Panc1 (cell line): ENCODE results near the gene ATF7. TPM values are rescaled to one million over a fixed set of nuclear protein-coding genes. Genes with fewer than 3 reads are reported as not detected.

Experiments
- ATAC-seq: fragments of 200-7000 bp; cut with Tn5 transposase; 2 replicates; pipeline ENCODE4 v1.9.1; 2020; ENCODE audit warnings: mild to moderate bottlenecking, moderate library complexity
- BruUV-seq: library from RNA; stranded (reverse); fragments of 400-500 nt; replicated peaks from 2 replicates; lab custom pipeline; 2021; lab: Mats Ljungman, UMichigan
- CTCF ChIA-PET: fragments of 300-600 bp; sonication (Branson Sonifier 250); formaldehyde crosslinking; loops from one replicate; lab custom pipeline; 2022; ENCODE audit warnings: antibody characterized with exemption; lab: Charles Lee
- POLR2A ChIA-PET: fragments of 300-600 bp; sonication (Branson Sonifier 250); formaldehyde crosslinking; loops from one replicate; lab custom pipeline; 2022; ENCODE audit warnings: antibody characterized with exemption; lab: Charles Lee
- DNase-seq: peaks from one replicate; pipeline ENCODE4 v3.0.0-alpha.2; 2010; ENCODE audit warnings: low read depth, low spot score
- H3K27ac ChIP-seq: 2 replicates; pipeline ENCODE4 v1.5.1; 2011; ENCODE audit warnings: mild to moderate bottlenecking, low read length, inconsistent platforms
- H3K27me3 ChIP-seq: fragments of 200-500 bp; sonication (Bioruptor generic); 2 replicates; pipeline ENCODE4 v1.6.0; 2014; ENCODE audit warnings: low read length, inconsistent platforms; ENCODE audit not compliant: control insufficient read depth, insufficient read depth
- H3K36me3 ChIP-seq: fragments of 200-500 bp; sonication (Bioruptor generic); 2 replicates; pipeline ENCODE4 v1.5.1; 2014; ENCODE audit warnings: inconsistent platforms, mild to moderate bottlenecking, low read length, moderate library complexity; ENCODE audit not compliant: control insufficient read depth, insufficient read depth
- H3K4me1 ChIP-seq: 2 replicates; pipeline ENCODE4 v1.5.1; 2011; ENCODE audit warnings: inconsistent platforms, mild to moderate bottlenecking, low read length, moderate library complexity; ENCODE audit not compliant: control insufficient read depth, insufficient read depth
- H3K4me3 ChIP-seq, 2 experiments: 2 replicates each; pipeline ENCODE4 v1.5.1; 2011 to 2012; ENCODE audit warnings: low read depth in 2 of 2, low read length in 2 of 2, mild to moderate bottlenecking in 2 of 2, inconsistent platforms in 1 of 2, moderate library complexity in 1 of 2
- H3K9me3 ChIP-seq: fragments of 200-500 bp; sonication (Bioruptor generic); 2 replicates; pipeline ENCODE4 v1.5.1; 2014; ENCODE audit warnings: low read depth, mild to moderate bottlenecking, inconsistent platforms, low read length, moderate library complexity; ENCODE audit not compliant: control insufficient read depth, insufficient read depth
- POLR2AphosphoS5 ChIP-seq: IDR thresholded peaks from 2 replicates; pipeline ENCODE4 v1.6.1; 2012; ENCODE audit warnings: mild to moderate bottlenecking, low read depth, low read length, moderate library complexity
- SIN3A ChIP-seq: IDR thresholded peaks from 2 replicates; pipeline ENCODE4 v1.6.1; 2012; ENCODE audit warnings: low read depth, mild to moderate bottlenecking, low read length, moderate library complexity, borderline replicate concordance; ENCODE audit not compliant: insufficient read depth
- TCF7L2 ChIP-seq: IDR thresholded peaks from 2 replicates; pipeline ENCODE4 v1.6.1; 2011; ENCODE audit warnings: mild to moderate bottlenecking, low read depth, low read length, inconsistent platforms
- in situ Hi-C: cut with HindIII; loops from 2 replicates; pipeline ENCODE4 v1.10.0; 2016; ENCODE audit warnings: low sequenced_read_pairs, low pct_unique_long_range_greater_than_20kb
- intact Hi-C: fragments of 100-400 bp; cut with micrococcal nuclease; formaldehyde crosslinking; loops from one replicate; pipeline ENCODE4 v1.10.0; 2022; ENCODE audit not compliant: unreplicated experiment
- total RNA-seq: library from RNA; stranded (reverse); gene quantifications from one replicate; pipeline ENCODE4 v1.2.1, GENCODE V29; 2021; ENCODE audit not compliant: unreplicated experiment
- TF ChIP-seq, protein P1 (sequence below), 2 experiments: IDR thresholded peaks; 2 replicates each; pipeline ENCODE4 v1.6.1; 2011 to 2012; ENCODE audit warnings: low read depth in 2 of 2, control low read depth in 1 of 2, low read length in 1 of 2, mild to moderate bottlenecking in 1 of 2, moderate library complexity in 1 of 2; ENCODE audit not compliant: insufficient read depth in 1 of 2
- TF ChIP-seq, protein P2 (sequence below): fragments of 450-650 bp; IDR thresholded peaks from 2 replicates; pipeline ENCODE4 v1.5.1; 2017; ENCODE audit warnings: mild to moderate bottlenecking

The ATF7 gene
- total RNA-seq, 1 experiment from 2014 or later: 29.5 TPM

GRCh38 chr12:53604581-53604980 is 21.6 kb downstream of the ATF7 start:
- TF ChIP-seq, protein P1, sequence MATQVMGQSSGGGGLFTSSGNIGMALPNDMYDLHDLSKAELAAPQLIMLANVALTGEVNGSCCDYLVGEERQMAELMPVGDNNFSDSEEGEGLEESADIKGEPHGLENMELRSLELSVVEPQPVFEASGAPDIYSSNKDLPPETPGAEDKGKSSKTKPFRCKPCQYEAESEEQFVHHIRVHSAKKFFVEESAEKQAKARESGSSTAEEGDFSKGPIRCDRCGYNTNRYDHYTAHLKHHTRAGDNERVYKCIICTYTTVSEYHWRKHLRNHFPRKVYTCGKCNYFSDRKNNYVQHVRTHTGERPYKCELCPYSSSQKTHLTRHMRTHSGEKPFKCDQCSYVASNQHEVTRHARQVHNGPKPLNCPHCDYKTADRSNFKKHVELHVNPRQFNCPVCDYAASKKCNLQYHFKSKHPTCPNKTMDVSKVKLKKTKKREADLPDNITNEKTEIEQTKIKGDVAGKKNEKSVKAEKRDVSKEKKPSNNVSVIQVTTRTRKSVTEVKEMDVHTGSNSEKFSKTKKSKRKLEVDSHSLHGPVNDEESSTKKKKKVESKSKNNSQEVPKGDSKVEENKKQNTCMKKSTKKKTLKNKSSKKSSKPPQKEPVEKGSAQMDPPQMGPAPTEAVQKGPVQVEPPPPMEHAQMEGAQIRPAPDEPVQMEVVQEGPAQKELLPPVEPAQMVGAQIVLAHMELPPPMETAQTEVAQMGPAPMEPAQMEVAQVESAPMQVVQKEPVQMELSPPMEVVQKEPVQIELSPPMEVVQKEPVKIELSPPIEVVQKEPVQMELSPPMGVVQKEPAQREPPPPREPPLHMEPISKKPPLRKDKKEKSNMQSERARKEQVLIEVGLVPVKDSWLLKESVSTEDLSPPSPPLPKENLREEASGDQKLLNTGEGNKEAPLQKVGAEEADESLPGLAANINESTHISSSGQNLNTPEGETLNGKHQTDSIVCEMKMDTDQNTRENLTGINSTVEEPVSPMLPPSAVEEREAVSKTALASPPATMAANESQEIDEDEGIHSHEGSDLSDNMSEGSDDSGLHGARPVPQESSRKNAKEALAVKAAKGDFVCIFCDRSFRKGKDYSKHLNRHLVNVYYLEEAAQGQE (IDR thresholded peaks at IDR 0.05; ENCODE audit: insufficient read depth in 1 of 2, low read depth in 2 of 2, low read length in 1 of 2): no peak
- no peak for TF ChIP-seq POLR2AphosphoS5
- no peak for TF ChIP-seq TCF7L2
- no TSS peak for BruUV-seq
- intact Hi-C loops: no loop called here

DNA sequence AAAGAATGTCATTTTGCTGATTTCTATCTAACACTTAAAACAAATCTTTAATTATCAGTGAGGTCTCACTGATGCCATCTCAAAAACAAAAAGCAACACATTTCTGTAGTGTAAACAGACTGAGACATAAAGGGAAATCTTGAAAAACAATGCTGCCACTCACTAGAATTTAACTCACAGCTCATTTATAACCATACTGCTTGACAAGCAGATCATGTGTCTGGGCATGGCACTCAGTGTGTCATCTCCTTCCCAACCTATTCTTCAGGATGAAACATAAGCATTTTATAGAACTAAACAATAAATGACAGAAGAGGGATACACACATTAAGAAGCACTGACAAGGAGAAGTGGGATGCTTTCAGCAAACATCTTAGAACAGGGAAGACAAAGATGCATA is 22.4 kb downstream of the ATF7 start:
- intact Hi-C loops: no loop called here
- TF ChIP-seq, protein P2, sequence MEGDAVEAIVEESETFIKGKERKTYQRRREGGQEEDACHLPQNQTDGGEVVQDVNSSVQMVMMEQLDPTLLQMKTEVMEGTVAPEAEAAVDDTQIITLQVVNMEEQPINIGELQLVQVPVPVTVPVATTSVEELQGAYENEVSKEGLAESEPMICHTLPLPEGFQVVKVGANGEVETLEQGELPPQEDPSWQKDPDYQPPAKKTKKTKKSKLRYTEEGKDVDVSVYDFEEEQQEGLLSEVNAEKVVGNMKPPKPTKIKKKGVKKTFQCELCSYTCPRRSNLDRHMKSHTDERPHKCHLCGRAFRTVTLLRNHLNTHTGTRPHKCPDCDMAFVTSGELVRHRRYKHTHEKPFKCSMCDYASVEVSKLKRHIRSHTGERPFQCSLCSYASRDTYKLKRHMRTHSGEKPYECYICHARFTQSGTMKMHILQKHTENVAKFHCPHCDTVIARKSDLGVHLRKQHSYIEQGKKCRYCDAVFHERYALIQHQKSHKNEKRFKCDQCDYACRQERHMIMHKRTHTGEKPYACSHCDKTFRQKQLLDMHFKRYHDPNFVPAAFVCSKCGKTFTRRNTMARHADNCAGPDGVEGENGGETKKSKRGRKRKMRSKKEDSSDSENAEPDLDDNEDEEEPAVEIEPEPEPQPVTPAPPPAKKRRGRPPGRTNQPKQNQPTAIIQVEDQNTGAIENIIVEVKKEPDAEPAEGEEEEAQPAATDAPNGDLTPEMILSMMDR: no peak
- DNase-seq (no peak), ATAC-seq (no peak)
- ChIA-PET POLR2A (interaction anchor here (0.7 to 0.8 kb wide), 2 partner anchors 15 to 253 kb away, joined by 7 to 11 read pairs; no protein-coding TSS in a partner anchor), CTCF (no interaction called here)
- in situ Hi-C loops: no loop called here
- Histone ChIP-seq H3K27me3 (no peaks in the 10 kb centered on the region), H3K27ac (no peak overlapping the region), H3K4me3 (no peak overlapping the region), H3K36me3 (no peaks in the 10 kb centered on the region; the same call in 1 of the 2 replicates), H3K9me3 (no peaks in the 10 kb centered on the region), H3K4me1 (peaks cover 29% of the 10 kb centered on the region)
- no TSS peak for BruUV-seq

More at GRCh38 chr12:53604581-53604980, 21.6 kb downstream of the ATF7 start:
- H3K27ac ChIP-seq: no peak overlapping the region
- in situ Hi-C loops: no loop called here
- CTCF ChIA-PET: no interaction called here
- H3K4me1 ChIP-seq: peaks cover 29% of the 10 kb centered on the region
- H3K36me3 ChIP-seq: no peaks in the 10 kb centered on the region; the same call in 1 of the 2 replicates
- no peaks in the 10 kb centered on the region for H3K9me3 ChIP-seq
- H3K4me3 ChIP-seq: no peak overlapping the region
- ATAC-seq (no peak), DNase-seq (no peak)
- POLR2A ChIA-PET: no interaction called here
- H3K27me3 ChIP-seq: no peaks in the 10 kb centered on the region

- intact Hi-C loops: no loop called here
Measured at GRCh38 chr12:53603196-53603595, 23.0 kb downstream of the ATF7 start.

More at GRCh38 chr12:53603196-53603595, 23.0 kb downstream of the ATF7 start:
- in situ Hi-C loops: no loop called here
- Histone ChIP-seq H3K9me3 (no peaks in the 10 kb centered on the region), H3K4me1 (peaks cover 29% of the 10 kb centered on the region), H3K27me3 (no peaks in the 10 kb centered on the region), H3K27ac (peak overlapping the region; percentile 11; the same call in 1 of the 2 replicates), H3K36me3 (no peaks in the 10 kb centered on the region; the same call in 1 of the 2 replicates), H3K4me3 (no peak overlapping the region)
- TF ChIP-seq, protein P1 (IDR thresholded peaks at IDR 0.05; ENCODE audit: insufficient read depth in 1 of 2, low read depth in 2 of 2, low read length in 1 of 2): no peak
- TF ChIP-seq, protein P2: no peak
- no peak for TF ChIP-seq SIN3A
- no peak for TF ChIP-seq TCF7L2
- no peak for TF ChIP-seq POLR2AphosphoS5
- BruUV-seq: no TSS peak
- ChIA-PET CTCF (no interaction called here), POLR2A (interaction anchor here (0.7 to 0.8 kb wide), 2 partner anchors 14 to 254 kb away, joined by 7 to 11 read pairs; no protein-coding TSS in a partner anchor)
- DNase-seq: no peak
- ATAC-seq: no peak
